SK-N-DZ (cell line): ENCODE measurements around the gene SLC5A3.
A peak's percentile ranks its signal among the peaks of the same experiment; 100 is the strongest.

Source experiments
- DNase-seq: peaks from one replicate; pipeline ENCODE4 v3.0.0-alpha.2; 2015; ENCODE audit warnings: low spot score

Gene SLC5A3

GRCh38 chr21:34100337-34100736 lies 27.0 kb downstream of the SLC5A3 start:
- no peak for DNase-seq

GRCh38 chr21:34100790-34101189 lies 27.4 kb downstream of the SLC5A3 start:
- DNase-seq, result no peak

DNA sequence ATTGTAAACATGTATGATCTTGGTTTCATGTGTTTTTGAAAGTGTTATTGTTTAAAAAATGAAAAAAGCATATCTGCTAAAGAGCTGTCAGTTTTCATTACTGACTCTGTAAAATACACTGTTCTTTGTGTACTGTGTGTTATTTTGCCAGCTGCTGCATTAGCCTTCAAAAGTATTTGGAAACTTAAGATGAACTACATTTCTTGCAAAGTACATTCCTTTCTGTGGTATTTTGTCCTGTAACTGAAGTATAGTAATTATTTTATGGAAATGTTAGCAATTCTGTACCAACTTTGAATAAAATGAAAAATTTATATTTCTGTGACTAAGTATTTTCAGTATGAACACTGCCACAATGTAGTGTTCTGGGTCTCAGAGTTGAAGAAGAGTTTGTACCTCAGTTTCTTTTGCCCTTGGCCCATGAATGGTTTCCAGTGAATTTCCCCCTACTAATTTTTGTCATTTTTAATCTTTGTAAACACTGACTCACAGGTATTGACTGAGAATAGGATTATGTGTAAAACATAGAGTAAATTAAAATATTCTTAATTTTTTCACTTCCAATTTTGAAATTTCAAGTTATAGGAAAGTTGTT lies 32.7 kb downstream of the SLC5A3 start:
- DNase-seq, result no peak

DNA sequence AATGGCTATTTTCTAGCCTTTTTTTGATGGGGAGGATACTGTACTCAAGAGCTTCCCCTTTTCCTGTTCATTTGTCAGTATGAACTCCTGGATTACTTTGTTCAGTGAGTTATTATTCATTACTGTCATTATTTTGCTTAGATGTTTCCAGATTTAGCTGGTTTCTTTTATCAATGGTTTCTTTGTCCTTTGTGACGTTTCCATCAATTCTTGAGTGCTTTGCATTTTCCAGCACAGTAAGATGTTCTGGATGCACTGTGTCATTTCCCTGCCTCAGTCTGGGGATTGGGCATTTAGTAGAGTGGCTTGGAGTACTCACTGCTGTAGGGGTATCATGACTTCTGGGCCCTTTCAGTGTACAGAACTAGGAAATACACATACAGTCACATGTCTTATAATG lies 34.2 kb downstream of the SLC5A3 start:
- no peak for DNase-seq

DNA sequence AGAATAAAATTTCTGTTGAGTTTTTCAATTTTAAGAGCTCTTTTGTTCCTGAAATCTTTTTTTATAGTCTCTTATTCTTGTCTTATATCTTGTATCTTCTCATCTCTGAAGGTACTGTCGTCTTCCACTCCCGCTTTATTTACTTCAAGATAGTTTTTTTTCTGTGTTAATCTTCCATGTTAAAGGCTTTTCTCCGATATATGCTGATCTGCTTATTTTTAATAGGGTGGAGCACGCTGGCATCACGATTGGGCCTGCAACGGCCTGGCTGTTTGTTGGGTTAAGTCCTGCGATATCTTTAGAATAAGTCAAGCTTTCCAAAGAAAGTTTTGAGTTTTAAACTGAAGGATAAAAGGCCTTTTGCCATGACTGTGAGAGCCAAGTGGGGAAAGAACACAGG lies 35.7 kb downstream of the SLC5A3 start:
- no peak for DNase-seq

DNA sequence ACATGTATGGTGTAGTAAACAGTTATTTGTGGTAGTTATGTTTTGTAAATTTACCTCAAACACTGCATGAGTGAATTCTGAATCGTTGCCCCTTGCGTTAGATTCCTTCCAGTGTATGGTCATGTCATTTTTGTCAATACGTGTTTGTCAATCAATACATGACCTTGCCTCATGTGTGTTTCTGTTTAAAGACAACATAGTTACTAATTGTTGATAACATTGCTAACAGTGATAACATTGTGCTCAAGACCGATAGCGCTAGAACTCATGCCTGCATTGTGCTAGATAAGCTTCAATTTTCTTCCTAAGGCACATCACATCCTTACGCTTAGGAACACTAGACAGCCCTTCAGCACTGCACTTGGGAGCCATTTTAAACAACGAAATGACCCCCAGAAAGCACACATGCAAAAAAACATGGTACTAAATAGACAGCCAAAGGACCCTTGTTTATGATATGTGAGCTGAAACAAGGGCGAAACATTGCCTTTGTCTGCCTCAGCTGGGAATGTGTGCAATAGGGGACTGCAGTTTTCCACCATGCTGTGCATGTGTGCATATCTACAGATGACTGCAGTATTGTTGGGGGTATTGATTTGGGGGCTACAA lies 37.3 kb downstream of the SLC5A3 start:
- DNase-seq, result no peak

- DNase-seq, result no peak
These were observed 39.1 kb downstream of the SLC5A3 start for GRCh38 chr21:34112316-34113033.

GRCh38 chr21:34113842-34114241 lies 40.5 kb downstream of the SLC5A3 start:
- peak; percentile 13 for DNase-seq

GRCh38 chr21:34115160-34115559 lies 41.8 kb downstream of the SLC5A3 start:
- DNase-seq, result no peak

DNA sequence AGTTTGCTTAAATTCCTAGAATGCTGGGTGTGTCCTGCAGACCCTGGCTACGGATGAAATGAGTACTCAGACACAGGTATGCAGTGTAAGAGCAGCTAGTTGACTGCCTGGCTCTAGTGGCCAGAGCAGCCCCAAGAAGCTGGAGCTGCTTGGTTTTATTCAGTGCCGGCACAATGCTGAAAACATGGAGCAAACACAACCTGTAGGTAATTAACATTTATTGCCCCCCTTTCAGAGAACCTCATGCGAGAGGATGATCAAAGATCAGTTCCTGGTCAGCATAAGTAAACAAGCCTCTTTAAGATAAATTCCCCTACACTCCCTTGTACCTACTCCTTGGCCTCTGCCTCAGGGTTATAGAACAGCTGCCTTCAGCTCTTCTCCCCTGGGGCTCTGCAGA lies 43.2 kb downstream of the SLC5A3 start:
- no peak for DNase-seq

GRCh38 chr21:34120867-34121266 lies 47.5 kb downstream of the SLC5A3 start:
- no peak for DNase-seq

DNA sequence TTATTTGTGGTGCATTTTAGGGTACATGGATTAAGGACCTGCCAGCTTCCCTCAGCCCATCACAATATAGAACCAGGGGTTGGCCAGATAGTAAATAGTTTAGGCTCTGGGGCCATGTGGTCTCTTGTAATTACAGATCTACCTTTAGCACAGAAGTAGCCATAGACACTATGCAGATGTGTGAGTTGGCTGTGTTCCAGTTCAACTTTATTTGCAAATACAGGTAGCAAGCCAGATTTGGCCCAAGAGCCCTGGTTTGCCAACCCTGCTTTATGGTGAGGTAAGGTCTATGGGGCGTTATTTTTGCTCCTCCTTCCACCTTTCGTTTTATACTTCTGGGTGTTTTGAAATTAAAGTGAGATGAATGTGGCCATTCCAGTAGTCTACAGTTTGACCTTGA lies 48.7 kb downstream of the SLC5A3 start:
- no peak for DNase-seq
